ENCODE results near the gene ADAMTS7.
"Not testable (repeated sequence)": the region's sequence is repeated elsewhere in the genome, so short reads cannot be mapped to it uniquely, and the experiment has no call there.

The ADAMTS7 gene

DNA sequence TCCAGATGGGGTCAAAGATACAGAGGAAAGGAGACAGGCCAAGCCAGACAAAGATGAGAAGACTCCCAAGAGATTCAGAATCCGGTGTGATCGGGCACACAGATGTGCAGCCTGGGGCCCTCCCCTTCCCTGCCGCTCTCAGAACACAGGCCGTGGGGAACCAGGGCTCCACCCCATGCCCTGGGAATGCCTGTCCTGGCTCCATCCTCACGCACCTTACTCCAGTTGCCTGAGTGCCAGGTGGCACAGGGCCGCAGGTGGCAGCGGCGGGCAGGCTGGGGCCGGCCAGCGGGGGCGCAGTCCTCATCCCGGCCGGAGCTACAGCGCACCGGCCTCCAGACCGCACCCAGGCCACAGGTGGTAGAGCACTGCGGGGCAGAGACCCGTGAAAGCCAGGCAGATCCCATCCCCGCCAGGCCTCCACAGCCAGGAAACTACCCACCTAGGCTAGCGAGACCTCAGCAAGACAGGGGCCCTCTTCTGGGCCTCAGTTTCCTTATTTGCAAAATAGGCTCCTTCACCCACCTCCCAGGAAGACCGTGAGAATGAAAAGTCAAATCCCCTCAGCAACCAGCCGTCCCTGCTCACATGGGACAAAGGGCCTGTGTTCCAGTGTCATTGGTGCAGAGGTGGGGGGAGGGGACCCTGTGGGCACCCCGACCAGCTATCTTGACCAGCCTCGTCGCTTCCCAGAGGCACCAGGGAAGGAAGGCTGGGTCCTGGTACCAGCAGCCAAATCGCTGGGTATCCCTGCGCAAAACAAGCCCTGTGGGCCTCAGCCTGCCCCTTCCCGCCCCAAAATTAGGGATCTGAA lies 46.7 kb downstream of the ADAMTS7 start:
- peaks cover 16% of the 10 kb centered on the region for H3K4me1 Mint-ChIP-seq
- H3K27ac Mint-ChIP-seq (ENCODE audit: low read depth); DNase-seq (ENCODE audit: low spot score in 2 of 2); H3K27me3 Mint-ChIP-seq; H3K9me3 Mint-ChIP-seq; H3K4me3 Mint-ChIP-seq; ATAC-seq (replicated peaks; ENCODE audit: extremely low read depth, poor library complexity, severe bottlenecking); H3K36me3 Mint-ChIP-seq (ENCODE audit: insufficient read depth): not testable (repeated sequence)

DNA sequence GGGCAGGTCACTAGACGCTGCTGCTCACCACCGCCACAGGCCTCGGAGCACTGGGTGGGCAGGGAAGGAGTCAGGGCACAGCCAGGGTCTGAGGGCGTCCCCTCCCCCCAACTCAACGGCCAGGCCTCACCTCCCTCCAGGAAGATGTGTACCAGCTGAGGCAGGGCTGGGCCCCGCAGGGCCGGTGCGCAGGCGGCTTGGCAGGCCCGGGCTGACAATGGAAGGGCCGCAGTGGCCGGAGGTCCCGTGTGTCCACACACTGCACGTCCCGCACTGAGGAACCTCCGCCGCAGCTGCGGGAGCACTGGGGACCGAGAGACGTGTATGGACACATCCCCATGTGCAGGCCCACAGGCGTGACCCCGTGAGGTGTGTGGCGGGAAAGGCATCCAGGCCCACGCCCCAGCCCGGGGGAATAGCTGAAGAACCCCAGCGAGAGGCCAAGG lies 47.4 kb downstream of the ADAMTS7 start:
- peak overlapping the region; percentile 25 for H3K4me3 Mint-ChIP-seq
- no peak overlapping the region for H3K27ac Mint-ChIP-seq (ENCODE audit: low read depth)
- no peak for ATAC-seq (replicated peaks; ENCODE audit: extremely low read depth, poor library complexity, severe bottlenecking)
- DNase-seq (ENCODE audit: low spot score in 2 of 2): no peak
- H3K27me3 Mint-ChIP-seq: no peaks in the 10 kb centered on the region
- H3K4me1 Mint-ChIP-seq: peaks cover 16% of the 10 kb centered on the region
- no peaks in the 10 kb centered on the region for H3K9me3 Mint-ChIP-seq
- no peaks in the 10 kb centered on the region for H3K36me3 Mint-ChIP-seq (ENCODE audit: insufficient read depth)

DNA sequence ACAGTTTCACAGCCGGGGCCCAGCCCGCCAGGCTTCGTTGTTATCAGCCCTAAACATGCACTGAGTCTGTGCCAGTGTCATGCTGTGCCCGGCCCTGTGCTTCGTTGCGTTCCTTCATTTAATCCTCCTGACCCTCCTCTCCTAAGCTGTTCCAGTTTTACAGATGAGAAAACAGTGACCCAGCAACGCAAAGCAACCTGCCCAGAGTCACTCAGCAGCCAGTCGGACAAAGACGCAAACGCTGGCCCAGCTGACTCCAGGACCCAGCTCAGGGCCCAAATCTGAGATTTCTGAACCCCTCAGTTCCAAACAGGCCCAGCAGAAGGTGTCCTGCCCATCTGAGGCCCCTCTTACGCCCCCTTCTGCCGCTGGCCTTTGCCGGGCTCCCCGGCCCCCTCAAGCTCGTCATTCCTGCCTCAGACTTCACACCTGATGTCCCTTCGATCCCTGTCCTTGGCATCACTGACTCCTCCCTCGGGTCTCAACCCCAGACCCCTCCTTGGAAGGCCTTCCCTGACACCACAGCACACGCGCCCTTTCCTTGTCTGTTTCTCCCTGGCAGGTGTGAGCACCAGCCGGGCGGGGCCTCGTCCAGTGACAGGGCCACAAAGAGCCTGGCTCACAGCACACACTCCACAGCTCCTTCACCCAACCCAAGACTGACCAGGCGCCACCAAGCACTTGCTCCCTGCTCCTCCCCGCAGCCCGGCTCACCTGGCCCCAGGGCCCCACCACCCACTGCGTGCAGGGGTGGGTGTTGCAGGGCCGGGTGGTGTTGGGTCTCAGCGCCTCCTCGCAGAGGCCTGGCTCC lies 48.1 kb downstream of the ADAMTS7 start:
- H3K27ac Mint-ChIP-seq (ENCODE audit: low read depth): no peak overlapping the region
- H3K27me3 Mint-ChIP-seq: no peaks in the 10 kb centered on the region
- no peak for ATAC-seq (replicated peaks; ENCODE audit: extremely low read depth, poor library complexity, severe bottlenecking)
- H3K9me3 Mint-ChIP-seq: no peaks in the 10 kb centered on the region
- DNase-seq (ENCODE audit: low spot score in 2 of 2): no peak
- H3K4me3 Mint-ChIP-seq: peak overlapping the region; percentile 25
- H3K36me3 Mint-ChIP-seq (ENCODE audit: insufficient read depth): no peaks in the 10 kb centered on the region
- H3K4me1 Mint-ChIP-seq: peaks cover 16% of the 10 kb centered on the region

DNA sequence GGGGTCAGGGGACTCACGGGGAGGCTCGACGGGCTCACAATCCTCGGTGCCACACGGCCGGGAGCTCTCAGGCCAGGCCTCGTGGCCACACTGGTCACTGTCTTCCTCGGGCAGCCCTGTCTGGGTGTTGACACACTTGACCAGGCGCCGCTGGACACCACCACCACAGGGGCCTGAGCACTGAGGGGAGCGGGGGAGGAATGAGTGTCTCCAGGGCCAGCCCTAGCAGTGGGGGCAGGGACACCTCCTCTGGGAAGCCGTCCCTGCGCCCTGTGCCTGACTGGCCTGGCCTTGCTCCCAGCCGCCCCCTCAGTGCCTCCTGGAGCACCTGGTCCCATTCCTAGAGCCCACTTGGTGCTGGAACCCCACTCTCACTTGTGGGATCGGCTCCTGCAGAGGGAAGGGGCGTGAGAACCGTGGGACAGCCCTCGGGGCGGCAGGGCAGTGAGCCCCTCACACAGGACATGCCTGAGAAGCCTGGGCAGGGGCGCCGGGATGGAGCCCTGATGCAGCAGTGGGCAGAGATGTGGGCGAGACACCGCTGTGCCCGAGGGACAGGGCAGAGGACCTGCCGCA lies 48.8 kb downstream of the ADAMTS7 start:
- H3K9me3 Mint-ChIP-seq; H3K27me3 Mint-ChIP-seq; H3K27ac Mint-ChIP-seq (ENCODE audit: low read depth); ATAC-seq (replicated peaks; ENCODE audit: extremely low read depth, poor library complexity, severe bottlenecking); DNase-seq (ENCODE audit: low spot score in 2 of 2); H3K36me3 Mint-ChIP-seq (ENCODE audit: insufficient read depth): not testable (repeated sequence)
- Mint-ChIP-seq H3K4me3 (peak overlapping the region; percentile 55), H3K4me1 (peaks cover 18% of the 10 kb centered on the region)

DNA sequence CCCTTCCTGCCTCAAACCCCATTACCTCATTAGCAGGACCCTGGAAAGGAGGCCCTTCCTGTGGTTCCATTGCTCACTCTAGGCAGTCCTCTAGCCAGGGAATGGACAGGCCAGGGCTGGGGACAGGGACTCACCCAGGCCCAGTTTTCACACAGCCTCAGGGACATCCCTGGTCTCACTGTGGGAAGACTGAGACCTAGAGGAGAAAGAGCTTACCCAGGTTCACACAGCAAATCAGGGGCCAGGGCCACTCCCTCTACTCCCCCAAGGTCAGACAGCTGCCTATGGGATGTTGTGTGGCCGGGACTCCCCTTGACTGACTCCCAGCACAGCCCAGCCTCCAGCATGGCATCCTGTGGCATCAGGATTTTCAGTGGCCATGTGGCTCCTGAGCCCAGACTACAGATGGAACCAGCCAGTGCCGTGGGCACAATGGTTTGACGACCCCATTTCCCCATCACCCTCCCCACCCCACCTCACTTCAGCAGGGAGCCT lies 49.3 kb downstream of the ADAMTS7 start:
- DNase-seq (ENCODE audit: low spot score in 2 of 2): no peak
- H3K9me3 Mint-ChIP-seq: no peaks in the 10 kb centered on the region
- H3K27ac Mint-ChIP-seq (ENCODE audit: low read depth): peak overlapping the region; percentile 84
- no peak for ATAC-seq (replicated peaks; ENCODE audit: extremely low read depth, poor library complexity, severe bottlenecking)
- H3K36me3 Mint-ChIP-seq (ENCODE audit: insufficient read depth): no peaks in the 10 kb centered on the region
- no peaks in the 10 kb centered on the region for H3K27me3 Mint-ChIP-seq
- peak overlapping the region; percentile 55 for H3K4me3 Mint-ChIP-seq
- H3K4me1 Mint-ChIP-seq: peaks cover 23% of the 10 kb centered on the region

DNA sequence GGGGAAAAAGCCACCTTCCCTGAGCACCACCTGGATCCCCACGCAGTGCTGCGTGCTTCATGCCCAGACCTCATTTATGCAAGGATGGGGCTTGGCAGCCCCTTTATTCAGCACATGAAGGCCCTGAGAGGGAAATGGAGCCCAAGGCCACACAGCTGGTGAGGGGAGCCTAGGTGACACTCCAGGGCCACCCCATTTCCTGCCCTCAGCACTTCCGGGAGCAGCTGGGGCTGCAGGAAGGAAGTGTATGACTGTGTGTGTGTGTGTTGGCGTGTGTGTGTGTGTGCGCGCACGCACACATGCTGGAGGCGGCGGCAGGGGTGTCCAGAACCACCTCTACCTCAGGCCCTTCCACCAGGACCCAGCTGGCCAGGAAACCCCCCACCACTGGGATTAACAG lies 49.8 kb downstream of the ADAMTS7 start:
- DNase-seq (ENCODE audit: low spot score in 2 of 2): peak; percentile 44 to 71
- not testable (repeated sequence) for H3K36me3 Mint-ChIP-seq (ENCODE audit: insufficient read depth); H3K27me3 Mint-ChIP-seq; H3K9me3 Mint-ChIP-seq
- ATAC-seq (replicated peaks; ENCODE audit: extremely low read depth, poor library complexity, severe bottlenecking): peak; percentile 96
- Mint-ChIP-seq H3K27ac (ENCODE audit: low read depth) (peak overlapping the region; percentile 84), H3K4me3 (peak overlapping the region; percentile 55), H3K4me1 (peaks cover 26% of the 10 kb centered on the region)

DNA sequence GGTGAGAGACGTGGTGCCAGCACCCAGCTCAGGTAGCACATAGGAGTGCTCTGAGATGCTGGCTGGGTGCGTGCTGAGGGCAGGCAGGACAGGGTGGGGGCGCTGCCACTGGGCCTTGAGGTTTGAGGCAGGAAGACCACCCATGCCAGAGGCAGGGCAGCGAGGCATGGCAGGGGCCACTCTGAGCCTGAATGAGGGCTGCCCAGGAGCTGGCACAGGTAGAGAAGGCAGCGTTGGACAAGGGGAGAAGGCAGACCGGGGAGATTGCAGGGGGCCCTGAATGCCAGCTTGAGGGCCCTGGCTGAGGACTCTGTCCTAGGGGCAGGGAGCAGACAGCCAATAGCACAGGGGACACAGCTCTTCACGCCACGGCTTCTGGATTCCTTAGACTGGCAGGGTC lies 50.2 kb downstream of the ADAMTS7 start:
- Mint-ChIP-seq H3K4me3 (peak overlapping the region; percentile 55), H3K4me1 (peaks cover 26% of the 10 kb centered on the region), H3K9me3 (no peaks in the 10 kb centered on the region), H3K27ac (ENCODE audit: low read depth) (peak overlapping the region; percentile 84), H3K36me3 (ENCODE audit: insufficient read depth) (no peaks in the 10 kb centered on the region), H3K27me3 (no peaks in the 10 kb centered on the region)
- ATAC-seq (replicated peaks; ENCODE audit: extremely low read depth, poor library complexity, severe bottlenecking) (no peak), DNase-seq (ENCODE audit: low spot score in 2 of 2) (no peak)

DNA sequence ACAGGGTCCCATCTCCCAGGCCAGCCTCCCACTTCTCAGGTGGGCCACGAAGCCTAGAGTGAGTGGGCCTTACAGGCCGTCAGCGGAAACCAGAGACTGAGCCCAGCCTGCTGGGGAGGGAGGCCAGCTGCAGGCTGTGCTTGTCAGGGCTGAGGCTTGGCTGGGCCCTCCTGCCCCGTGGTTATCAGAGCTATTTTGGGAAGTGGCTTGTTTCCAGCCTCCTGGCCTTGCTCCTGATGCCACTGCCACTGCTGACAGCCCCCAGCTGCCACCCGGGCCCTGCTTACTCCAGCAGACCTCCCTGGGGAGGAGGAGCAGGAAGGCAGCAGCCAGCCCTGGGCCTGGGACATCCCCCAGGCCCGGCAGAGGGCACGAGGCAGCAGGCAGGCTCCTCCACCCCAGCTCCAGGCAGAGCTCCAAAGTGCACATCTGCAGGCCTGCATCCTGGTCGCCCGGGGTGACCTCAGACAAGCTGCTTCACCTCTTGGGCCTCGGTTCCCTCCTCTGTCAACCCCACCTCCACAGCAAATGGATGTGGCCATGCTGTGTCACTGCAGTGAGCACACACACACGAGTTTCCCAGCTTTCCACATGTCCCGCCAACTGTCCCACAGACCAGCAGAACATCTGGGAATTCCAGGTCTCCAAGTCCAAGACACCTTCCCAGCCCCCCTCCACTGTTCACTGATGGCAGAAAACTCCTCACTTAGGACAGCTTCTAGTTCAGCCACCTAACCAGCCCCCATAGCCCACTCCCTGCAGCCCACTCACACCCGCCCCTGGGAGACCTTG lies 51.0 kb downstream of the ADAMTS7 start:
- H3K36me3 Mint-ChIP-seq (ENCODE audit: insufficient read depth); ATAC-seq (replicated peaks; ENCODE audit: extremely low read depth, poor library complexity, severe bottlenecking); H3K27me3 Mint-ChIP-seq; H3K9me3 Mint-ChIP-seq; H3K27ac Mint-ChIP-seq (ENCODE audit: low read depth); DNase-seq (ENCODE audit: low spot score in 2 of 2); H3K4me3 Mint-ChIP-seq: not testable (repeated sequence)
- peaks cover 26% of the 10 kb centered on the region for H3K4me1 Mint-ChIP-seq

DNA sequence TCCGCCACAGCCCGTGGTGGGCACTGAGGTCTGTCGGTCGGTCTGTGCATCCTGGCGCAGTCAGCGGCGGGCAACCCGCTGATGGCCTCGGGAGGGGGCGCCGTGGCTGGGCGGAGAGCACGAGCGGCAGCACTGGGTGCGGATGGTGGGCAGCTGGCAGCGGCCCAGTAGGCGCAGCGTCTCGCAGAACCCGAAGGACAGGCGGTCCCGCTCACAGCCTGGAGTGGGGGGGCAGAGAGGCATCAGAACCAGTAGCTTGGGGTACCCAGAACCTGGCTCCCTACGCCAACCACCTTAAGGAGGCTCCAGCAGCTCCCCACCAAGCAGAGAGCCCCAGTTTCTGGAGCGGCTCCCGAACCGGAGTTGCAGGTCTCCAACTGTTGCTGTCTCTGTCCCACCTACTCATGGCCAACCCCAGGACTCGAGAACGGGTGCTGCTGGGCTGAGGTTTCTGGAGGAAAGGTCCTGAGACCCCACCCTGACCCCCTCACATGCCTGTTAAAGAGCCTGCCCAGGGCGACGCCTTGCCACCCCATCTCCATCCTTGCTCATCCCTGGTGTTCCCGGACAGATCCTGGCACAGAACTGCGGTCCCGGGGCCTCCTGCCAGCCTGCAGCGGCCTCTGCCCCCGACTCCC lies 51.8 kb downstream of the ADAMTS7 start:
- DNase-seq (ENCODE audit: low spot score in 2 of 2); H3K27ac Mint-ChIP-seq (ENCODE audit: low read depth); H3K36me3 Mint-ChIP-seq (ENCODE audit: insufficient read depth); H3K9me3 Mint-ChIP-seq; H3K27me3 Mint-ChIP-seq; H3K4me3 Mint-ChIP-seq; ATAC-seq (replicated peaks; ENCODE audit: extremely low read depth, poor library complexity, severe bottlenecking): not testable (repeated sequence)
- peaks cover 26% of the 10 kb centered on the region for H3K4me1 Mint-ChIP-seq

DNA sequence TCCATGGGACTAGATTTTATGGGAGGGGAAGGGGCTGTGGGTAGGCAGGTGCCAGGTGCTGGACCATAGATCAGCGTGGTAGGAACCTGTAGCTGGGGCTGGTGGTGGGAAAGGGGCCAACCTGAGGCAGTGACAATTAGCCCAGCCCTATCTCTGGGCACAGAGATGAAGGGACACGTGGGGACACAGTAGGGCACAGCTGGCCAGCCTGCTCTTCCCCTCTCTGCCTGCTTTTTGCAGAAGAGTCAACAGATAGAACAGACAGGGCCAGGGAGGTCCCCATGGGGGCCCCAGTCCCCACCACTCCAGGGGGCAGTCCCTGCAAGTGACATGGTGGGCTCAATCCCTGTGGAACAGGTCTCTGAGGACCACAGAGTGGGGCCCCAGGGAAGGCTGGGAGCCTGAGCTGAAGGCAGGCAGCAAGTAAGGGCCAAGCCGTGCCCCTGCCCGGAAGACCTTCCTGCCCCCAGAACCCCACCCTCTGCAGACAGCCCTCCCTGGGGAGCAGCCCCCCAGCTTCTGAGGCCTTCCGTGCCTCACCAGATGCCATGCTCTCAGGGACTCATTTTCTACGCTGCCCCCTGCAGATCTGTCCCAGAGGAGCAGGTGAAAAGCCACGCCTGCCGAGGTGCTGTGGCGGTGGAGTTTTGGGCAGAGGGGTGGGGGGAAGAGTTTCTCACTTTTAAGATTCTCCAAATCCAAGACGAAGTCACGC lies 52.6 kb downstream of the ADAMTS7 start:
- H3K27ac Mint-ChIP-seq (ENCODE audit: low read depth); H3K27me3 Mint-ChIP-seq; ATAC-seq (replicated peaks; ENCODE audit: extremely low read depth, poor library complexity, severe bottlenecking); DNase-seq (ENCODE audit: low spot score in 2 of 2); H3K36me3 Mint-ChIP-seq (ENCODE audit: insufficient read depth); H3K4me3 Mint-ChIP-seq; H3K9me3 Mint-ChIP-seq: not testable (repeated sequence)
- peaks cover 26% of the 10 kb centered on the region for H3K4me1 Mint-ChIP-seq

DNA sequence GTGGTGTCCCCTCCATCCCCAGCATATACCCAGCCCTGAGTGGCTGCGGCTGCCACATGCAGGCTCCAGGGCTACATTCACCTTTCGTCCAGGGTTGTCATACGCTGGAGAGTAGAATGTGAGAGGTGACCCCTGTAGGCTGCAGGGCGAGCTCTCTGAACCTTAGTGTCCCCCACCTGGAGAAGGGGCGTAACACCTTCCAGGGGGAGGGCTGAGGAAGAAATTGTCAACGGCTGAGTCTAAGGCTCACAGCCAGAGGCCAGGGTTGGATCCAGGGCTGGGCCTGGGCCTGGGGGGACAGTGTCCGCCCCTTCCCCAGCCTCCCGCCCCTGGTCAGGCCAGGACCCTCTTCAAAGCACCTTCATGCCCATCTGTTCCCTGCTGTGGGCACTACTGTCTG lies 53.2 kb downstream of the ADAMTS7 start:
- peaks cover 21% of the 10 kb centered on the region for H3K4me1 Mint-ChIP-seq
- not testable (repeated sequence) for DNase-seq (ENCODE audit: low spot score in 2 of 2); H3K9me3 Mint-ChIP-seq

More for the DNA sequence above, 53.2 kb downstream of the ADAMTS7 start:
- not testable (repeated sequence) for ATAC-seq (replicated peaks; ENCODE audit: extremely low read depth, poor library complexity, severe bottlenecking); H3K27ac Mint-ChIP-seq (ENCODE audit: low read depth); H3K27me3 Mint-ChIP-seq; H3K36me3 Mint-ChIP-seq (ENCODE audit: insufficient read depth); H3K4me3 Mint-ChIP-seq
